GM21515 (cell line): ENCODE measurements around the gene BABAM2.

Experiments used
- ATAC-seq: cut with Tn5 transposase; IDR thresholded peaks from one replicate; pipeline ENCODE4 v1.9.1; 2021; ENCODE audit not compliant: unreplicated experiment

The BABAM2 gene

DNA sequence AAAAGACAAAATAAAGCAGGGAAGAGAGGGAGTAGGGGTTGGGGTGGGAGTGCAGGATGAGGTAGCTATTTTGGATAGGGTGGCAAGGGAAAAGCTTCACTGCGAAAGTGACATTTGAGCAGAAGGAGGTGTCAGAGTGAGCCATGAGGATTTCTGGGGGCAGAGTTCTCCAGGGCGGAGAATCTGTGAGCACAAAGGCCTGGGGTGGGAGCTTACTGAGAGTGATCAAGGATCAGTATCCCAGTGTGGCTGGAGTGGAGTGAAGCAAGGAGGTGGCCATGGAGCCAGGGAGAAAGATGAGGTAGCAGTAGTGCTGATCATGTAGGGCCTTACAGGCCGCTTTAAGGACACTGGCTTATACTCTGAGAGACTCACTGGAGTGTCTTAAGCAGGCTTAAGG lies 291.3 kb downstream of the BABAM2 start:
- ATAC-seq = no peak

DNA sequence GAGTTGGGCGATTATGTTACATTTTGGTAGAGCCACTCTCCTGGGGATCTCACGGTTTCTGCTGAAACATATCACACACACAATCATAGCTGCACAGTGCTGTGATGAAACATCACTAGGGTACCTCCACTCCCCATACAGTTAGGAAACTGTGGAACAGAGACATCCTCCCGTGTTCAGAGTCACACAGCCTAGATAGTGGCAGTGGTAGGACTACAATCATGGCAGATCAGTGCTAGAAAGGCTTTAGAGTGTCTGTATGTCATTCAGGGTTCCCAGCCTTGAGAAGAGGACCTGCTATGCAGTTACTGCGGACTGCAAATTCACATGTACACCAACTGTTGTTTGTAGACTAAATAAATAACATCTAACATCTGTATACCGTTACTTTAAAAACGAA lies 291.8 kb downstream of the BABAM2 start:
- ATAC-seq = no peak

DNA sequence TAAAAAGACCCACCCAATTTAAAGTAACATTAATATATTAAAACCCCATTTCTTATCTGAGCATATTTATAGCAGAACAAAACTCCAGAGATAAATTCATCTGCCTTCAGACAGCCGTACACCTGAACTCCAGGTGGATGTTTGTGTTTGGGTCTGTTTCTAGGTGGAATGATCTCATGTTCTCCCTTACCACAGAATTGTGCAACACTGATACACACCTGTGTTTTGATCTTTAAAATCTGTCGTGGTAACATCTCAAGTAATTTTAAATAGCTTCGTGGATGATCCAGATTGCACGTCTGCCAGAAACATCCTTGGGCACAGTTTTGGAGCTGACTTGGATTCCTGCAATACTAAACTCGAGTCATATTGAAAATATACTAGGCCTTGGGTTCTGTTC lies 294.6 kb downstream of the BABAM2 start:
- no peak for ATAC-seq

DNA sequence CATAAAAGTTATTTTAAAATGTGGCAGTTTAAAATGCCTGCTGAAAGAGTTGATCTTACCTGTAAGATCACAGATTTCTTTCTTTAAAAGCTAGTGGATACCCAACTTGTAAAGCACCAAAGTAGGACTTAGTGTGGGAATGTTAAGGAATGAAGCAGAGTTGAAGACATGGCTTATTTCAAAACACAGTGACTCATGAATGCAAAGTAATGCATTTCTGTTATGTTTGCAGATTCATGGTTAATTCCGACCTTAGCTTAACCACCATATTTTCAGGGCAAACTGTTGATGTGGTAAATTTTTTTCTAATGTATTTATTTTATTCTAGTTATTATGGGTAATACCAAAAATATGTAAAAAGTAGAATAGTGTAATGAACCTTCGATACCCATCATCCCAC lies 295.4 kb downstream of the BABAM2 start:
- ATAC-seq = no peak

DNA sequence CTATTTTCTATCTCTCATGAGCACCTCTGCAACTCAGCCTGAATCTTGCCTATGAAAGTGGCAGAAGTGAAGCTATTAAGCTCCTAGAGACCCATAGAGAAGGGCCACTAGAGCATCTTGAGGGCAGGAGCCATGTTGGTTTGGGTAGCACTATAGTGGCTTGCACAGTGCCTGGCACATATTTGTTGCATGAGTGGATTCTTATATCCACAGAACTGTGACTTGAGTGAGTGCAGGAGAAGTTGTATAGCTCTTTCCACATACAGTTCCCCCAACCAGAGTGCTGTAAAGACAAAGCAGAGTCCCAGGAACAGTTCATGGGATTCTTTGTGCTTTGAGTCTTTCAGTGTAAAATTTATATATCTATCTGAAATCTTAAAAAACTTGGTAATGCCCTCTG lies 296.7 kb downstream of the BABAM2 start:
- no peak for ATAC-seq

DNA sequence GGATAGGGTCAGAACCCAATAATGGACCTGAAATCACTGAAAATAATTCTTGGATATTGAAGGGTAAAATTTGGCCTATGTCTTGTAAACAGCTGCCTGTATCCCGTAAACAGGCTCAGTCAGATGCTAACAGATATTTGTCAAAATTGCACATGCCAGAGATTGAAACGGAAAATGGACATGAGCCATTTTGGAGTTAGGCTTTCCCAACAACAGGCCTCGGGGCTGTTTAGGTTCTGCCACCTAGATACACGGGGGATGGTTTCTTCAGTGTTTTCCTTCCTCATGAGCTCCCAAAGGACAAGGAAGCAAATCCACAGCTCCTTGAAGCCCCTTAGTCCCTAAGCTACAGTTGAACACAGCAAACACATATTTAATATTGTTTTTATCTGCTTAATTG lies 297.9 kb downstream of the BABAM2 start:
- no peak for ATAC-seq

DNA sequence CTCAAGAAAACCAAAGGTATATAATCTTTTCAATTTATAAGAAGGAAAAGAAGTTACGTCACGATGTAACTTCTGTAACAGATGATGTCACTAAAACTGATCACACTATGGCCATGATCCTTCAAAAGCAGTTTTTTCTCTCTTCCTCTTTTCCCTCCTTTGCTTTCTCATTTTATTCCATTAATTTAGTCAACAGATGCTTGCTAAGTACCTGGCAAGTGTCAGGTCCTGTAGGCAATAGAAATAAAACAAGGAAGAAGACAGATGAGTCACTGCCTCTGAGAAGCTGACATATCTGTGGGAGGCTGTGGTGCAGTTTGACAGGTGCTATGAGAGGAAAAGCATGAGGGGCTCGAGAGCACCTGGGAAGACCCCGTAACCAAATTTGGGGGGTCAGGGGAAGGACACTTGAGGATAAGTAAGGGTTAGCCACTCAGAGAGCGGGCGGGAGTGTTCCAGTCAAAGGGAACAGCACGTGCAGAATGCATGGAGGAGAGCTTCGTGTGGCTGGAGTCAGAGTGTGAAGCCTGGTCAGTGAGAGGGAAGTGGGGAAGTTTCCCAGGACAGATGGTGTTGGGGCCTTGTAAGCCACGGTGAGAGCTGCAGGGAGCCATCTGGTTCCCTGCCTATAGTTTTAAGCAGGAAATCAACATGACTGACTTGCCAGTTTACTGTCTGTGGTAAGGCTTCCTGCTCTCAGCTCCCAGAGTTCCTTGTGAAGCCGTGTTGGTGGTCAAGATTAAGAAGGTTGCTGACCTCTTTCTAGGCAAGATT lies 303.3 kb downstream of the BABAM2 start:
- ATAC-seq = no peak

DNA sequence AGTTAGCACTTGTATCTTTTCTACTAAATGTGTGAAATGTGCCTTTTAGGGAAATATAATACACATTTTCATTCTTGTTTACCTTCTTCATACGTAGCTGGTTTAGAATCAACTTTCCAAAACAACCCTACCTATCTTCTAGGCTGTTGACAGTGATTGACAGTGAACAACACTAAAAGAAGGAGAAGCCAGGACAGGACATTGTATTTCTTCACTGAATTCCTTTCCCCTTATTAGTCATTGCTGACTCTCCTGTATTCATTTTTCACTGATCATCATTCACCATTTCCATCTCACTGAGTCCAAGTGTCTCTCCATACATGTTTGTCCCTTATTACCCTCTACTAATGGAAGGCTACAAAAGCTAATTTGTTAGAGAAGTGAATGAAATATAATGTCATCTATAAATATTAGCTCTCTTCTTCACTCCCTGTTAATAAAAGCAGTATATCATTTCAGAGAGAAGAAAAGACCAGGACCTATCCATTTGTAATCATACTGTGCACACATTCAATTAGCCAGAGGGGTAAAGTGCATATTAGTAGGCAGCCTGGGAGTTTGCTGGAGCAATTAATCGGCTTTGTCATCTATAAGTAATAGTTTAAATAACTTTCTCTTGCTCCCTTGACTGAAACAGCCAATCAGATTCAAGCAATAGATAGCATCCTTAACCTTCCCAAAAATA lies 309.6 kb downstream of the BABAM2 start:
- no peak for ATAC-seq

DNA sequence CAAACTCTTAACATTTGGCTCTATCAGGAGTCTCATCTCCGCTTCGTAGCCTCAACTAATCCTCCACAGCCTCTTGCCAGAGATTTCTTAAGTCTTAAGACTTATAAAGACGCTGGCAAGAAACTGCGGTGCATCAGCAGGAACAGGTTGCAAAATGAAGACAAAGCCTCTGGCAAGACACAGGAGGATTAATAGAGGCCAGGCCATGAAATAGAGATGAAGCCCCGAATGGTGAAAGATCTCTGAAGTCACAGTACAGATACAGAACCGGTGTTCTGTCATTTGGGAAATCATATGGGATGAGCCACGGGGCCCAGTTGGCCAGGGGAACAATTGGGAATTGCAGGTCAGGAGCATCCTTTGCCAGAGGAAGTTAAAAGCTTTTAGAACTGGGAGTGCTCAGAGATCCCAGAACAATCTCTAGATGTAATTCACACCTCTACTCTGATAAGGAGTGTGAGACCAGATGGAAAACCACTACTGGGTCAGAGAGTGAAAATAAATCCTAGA lies 311.2 kb downstream of the BABAM2 start:
- ATAC-seq = no peak

DNA sequence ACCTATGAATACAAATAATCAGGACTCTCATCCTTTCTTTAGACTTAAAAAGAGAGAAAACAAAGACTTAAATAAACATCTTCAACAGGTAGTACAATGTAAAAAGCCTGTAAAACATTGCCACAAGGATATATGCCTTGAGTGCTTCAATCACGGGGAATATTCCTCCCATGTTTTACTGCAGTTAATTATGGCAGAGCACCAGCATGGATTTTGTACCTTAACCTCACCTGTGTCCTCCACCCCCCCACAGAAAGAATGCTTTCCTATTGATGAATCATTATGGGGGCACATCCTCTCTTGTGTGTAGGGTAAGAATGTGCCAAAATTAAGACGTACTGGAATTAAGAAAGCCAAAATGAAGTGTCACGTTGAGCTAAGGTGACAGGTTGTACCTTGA lies 312.2 kb downstream of the BABAM2 start:
- ATAC-seq = no peak

DNA sequence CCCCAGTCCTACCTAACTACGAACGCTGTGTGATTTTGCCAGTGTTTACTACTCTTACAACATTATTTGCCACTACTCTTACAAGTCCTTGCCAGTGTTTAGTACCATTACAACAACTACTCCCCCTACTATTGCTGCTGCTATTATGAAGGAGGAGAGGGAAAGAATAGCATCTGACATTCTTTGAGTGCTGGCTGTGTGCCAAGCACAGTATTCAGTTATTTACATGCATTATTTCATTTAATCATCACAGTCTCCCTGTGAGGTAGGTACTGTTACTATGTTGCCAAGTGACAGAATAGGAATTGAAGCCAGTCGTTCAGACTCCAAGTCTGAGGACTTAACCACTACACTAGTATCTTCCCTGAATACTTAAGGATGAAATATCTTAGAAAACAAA lies 316.2 kb downstream of the BABAM2 start:
- ATAC-seq = no peak

DNA sequence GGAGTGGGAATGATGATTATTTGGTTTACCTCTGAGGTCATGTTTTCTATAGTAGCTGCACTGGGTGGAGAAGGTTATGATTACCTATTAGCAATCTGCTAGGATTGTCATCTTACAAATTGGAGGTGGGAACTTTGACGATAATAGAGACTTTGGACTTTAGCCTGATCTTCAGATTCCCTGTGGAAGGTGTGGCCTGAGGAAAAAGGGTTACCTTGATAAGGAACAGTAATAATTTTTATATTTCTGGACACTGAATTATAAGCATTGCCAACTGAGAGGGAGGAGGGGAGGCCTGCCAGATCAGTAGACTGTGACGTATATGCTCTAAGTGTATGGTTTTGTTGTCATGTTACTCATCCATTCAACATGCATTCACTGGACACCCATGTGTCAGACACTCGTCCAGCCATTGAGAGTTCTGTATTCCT lies 318.7 kb downstream of the BABAM2 start:
- ATAC-seq = no peak

DNA sequence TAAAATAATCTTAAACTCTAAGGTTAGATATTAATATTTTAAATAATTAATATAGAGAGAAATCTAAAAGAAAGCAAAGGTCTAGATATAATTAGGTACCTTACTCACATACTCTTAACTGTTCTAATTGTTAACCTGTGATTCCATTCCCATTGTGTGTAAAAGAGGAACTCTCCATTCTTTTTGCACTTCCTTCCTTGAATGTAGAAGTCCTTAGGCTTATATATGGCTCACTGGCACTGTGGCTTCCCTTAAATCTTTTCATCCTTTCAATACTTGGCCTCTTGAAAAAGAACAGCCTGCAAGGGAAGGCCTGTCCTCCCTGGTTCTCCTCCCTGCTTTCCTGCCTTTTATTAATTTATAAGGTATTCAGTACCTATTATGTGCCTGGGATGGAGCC lies 319.3 kb downstream of the BABAM2 start:
- ATAC-seq = no peak

DNA sequence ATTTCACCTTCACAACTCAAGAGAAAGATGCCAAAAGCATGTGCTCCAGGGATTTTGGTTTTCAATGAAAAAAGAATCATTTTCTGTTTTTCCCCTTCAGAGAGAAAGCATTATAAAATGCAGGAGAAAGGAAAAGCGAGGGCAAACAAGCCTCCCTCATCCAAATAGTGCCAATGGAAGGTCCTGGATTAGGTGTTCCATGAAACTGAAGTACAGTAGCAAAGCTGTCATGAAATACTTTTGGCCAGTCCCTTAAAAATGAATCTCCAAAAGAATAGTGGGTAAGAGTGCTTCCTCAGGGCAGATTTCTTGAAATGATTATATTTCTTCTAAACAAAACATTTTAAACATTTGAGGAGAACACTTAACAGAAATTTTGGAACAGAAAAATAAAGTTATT lies 320.0 kb downstream of the BABAM2 start:
- no peak for ATAC-seq

DNA sequence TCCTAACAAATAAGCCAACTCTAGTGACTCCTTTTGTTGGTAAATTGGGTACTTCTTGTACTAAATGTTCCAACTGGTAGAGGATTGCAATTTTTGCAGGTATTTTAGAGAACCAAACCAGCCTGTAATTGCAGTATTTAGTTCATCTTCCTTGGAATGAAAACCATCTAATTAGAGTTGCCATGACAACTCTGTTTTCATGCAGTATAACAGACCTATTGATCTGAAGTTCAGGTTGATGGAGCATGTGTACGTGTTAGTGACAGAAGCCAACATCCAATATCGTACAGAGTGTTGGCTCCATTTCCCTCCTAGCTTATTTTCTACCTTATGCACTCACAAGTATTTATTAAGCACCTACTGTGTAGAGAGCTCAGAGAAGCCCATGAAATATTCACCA lies 325.8 kb downstream of the BABAM2 start:
- ATAC-seq = no peak

DNA sequence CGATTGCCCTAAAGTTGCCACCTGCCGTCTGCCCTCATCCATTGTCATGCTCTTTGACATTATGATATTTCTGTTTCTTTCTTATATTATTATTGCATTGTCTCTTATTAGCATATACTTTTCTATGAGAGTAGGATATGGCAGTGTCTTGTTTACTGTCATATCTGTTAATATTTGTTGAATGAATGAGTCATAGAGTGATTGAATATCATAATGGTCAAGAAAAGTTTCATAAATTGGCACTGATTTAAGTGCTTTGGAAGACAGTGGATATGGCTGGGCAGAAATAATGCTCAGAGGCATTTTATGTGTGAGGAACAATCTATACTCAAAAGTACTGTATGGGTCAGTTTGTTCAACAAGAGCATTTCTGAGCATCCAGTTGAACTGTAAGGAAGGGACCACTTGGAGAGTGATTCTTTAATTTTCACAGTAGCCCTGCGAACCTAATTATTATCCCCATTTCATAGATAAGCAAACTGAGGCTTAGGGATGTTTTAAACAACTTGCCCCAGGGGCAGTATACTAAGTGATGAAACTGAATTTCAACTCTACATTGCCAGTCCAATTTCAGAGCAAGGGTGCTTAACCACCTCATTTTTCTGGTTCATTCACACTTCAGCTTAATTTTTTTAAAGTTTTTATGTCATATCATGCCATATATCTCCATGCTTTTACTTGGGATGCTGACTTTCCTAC lies 326.7 kb downstream of the BABAM2 start:
- ATAC-seq = no peak

DNA sequence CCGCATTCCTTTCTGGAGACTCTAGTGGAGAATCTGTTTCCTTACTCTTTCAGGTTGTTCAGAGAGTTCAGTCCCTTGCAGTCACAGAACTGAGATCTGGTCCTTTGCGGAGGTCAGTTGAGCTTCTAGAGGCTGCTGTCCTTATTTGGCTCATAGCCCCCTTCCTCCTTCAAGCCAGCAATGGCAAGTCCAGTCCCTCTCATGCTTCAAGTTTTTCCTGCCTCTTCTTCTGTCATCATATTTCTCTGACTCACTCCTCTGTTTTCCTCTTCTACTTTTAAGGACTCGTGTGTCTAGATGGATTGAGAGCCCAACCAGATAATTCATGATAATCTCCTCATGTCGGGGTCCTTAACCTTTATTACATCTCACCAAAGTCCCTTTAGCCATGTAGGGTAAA lies 328.6 kb downstream of the BABAM2 start:
- ATAC-seq = no peak

DNA sequence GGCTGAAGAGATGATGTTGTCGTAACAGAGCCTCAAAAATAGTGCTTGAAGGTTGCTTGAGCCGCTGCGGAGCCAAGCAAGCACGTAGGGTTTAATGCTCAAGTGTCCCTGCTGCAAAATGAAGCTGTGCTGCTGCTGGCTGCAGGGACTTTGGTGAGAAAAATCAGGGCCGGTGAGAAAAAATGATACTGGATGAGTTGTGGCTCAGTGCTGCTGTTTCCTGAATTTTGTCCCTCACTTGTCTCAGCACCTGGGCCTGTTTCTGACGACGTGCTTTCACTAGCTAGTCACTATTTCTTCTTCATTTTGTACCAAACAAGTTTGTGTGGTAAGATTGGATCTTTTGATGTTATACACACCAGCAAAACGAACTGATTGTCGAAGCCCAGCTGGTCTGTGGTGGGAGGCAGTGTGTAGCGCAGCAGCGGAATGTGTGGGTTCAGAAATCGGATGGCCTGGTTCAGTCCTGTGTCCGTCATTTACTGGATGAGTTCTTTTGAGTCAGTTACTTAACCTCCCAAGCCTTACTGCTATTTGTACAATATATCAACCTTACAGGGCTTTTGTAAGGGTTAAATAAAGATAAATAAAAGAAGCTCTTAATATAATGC lies 329.3 kb downstream of the BABAM2 start:
- ATAC-seq = no peak

DNA sequence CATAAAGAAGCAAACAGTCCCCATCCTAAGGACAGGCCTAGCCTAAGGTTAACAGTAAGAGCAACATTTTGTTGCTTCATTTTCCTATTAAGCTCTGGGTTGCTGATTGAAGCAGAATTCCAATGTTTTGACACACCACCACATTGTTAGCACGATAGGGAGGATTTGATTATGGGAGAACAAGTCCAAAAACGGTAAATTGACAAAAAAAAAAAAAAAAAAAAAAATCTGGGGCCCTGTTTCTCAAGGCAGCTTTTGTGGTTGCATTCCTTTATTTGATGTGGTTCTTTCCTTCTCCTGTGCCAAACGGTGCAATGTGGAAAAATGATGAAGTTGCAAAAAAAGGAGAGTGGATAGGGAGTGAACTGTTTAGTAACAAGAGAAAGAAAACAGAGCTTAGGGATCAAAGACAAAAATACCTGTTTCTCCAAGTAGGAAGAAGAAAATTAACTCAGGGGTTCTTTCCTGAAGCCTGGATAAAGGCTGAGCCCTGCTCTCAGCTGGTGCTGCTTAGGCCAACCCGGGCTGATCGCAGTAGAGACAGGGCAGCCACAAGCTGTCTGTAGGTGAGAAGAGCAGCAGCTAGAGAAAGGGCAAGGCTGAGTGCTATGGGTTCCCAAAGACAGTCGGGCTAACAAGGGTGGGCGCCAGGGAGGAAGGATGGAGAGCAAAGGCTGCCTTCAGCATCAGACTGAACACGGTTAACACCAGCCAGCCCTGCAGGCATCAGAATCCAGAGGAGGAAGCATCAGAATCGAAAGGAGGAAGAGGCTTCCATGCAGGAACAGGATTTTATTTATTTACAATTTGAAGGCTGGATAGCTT lies 334.3 kb downstream of the BABAM2 start:
- ATAC-seq = no peak

DNA sequence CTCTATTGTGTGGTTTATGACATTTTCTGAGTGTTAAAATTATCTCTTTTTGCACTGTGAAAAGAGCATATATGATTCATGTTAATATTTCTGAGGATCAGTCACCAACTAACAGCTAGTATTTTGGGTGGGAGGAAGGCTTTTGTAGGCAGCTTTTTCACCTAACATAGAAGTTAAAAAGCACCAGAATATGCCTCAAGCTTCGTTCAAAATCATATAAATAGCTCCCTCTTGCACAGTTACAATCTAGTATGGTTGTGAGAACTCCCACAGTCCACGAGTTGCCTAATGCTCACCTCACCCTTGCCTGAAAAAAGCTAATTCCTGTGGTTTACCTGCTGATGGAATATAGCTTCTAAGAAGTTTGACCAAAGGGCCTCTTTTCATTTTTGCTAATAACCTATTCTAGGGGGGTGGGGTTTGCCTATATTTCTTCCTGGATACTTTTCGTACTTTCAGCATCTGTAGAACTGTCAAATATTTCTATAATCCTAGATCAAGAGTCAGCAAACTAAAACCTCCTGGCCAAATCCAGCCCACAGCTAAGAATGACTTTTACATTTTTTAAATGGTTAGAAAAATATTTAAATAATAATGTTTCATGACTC lies 335.0 kb downstream of the BABAM2 start:
- no peak for ATAC-seq
